DOHH2 (cell line): ENCODE measurements around the gene SMARCD3.

Experiments used
- H3F3A ChIP-seq: fragments of 200-600 bp; sonication (generic), shearing (Covaris generic); 2 replicates; pipeline ENCODE4 v1.6.0; 2016; ENCODE audit warnings: antibody characterized with exemption, mild to moderate bottlenecking; ENCODE audit not compliant: control insufficient read depth, insufficient read depth
- H3K27ac ChIP-seq: fragments of 200-600 bp; sonication (generic); 2 replicates; pipeline ENCODE4 v1.5.1; 2014; ENCODE audit warnings: low read depth, mild to moderate bottlenecking, low read length, moderate library complexity
- H3K27me3 ChIP-seq: fragments of 200-600 bp; sonication (generic); 2 replicates; pipeline ENCODE4 v1.6.1; 2014; ENCODE audit warnings: mild to moderate bottlenecking, low read length, mixed read lengths; ENCODE audit not compliant: control insufficient read depth
- H3K36me3 ChIP-seq: fragments of 200-600 bp; sonication (generic); 2 replicates; pipeline ENCODE4 v1.6.1; 2014; ENCODE audit warnings: mild to moderate bottlenecking, low read length, moderate library complexity, mixed read lengths; ENCODE audit not compliant: control insufficient read depth
- H3K4me1 ChIP-seq: fragments of 200-600 bp; sonication (generic); 2 replicates; pipeline ENCODE4 v1.6.1; 2014; ENCODE audit warnings: mild to moderate bottlenecking, low read length, mixed read lengths; ENCODE audit not compliant: control insufficient read depth
- H3K4me2 ChIP-seq: fragments of 200-600 bp; sonication (generic); 2 replicates; pipeline ENCODE4 v1.6.0; 2014; ENCODE audit warnings: mild to moderate bottlenecking, low read length, moderate library complexity
- H3K4me3 ChIP-seq: fragments of 200-600 bp; sonication (generic); 2 replicates; pipeline ENCODE4 v1.5.1; 2014; ENCODE audit warnings: mild to moderate bottlenecking, low read length, mixed read lengths
- H3K79me2 ChIP-seq: fragments of 200-600 bp; sonication (generic); 2 replicates; pipeline ENCODE4 v1.6.1; 2014; ENCODE audit warnings: mild to moderate bottlenecking, low read length, mixed read lengths; ENCODE audit not compliant: control insufficient read depth
- H3K9me2 ChIP-seq: fragments of 200-600 bp; sonication (generic); replicated peaks from 2 replicates; pipeline ENCODE4 v1.6.1; 2014; ENCODE audit warnings: mild to moderate bottlenecking, low read length, mixed read lengths; ENCODE audit not compliant: control insufficient read depth
- H3K9me3 ChIP-seq: fragments of 200-600 bp; sonication (generic); 2 replicates; pipeline ENCODE4 v1.6.1; 2014; ENCODE audit warnings: antibody characterized with exemption, low read length, mixed read lengths; ENCODE audit not compliant: control insufficient read depth, insufficient read depth
- H4K20me1 ChIP-seq: fragments of 200-600 bp; sonication (generic); 2 replicates; pipeline ENCODE4 v1.6.0; 2014; ENCODE audit warnings: low read depth, mild to moderate bottlenecking, antibody characterized with exemption, low read length, moderate library complexity; ENCODE audit not compliant: control insufficient read depth, insufficient read depth
- CTCF ChIP-seq: fragments of 200-600 bp; sonication (generic); IDR thresholded peaks from one replicate; pipeline ENCODE4 v1.5.1; 2014; ENCODE audit warnings: antibody characterized with exemption, mild to moderate bottlenecking, low read depth, low read length; ENCODE audit not compliant: poor library complexity, severe bottlenecking
- EZH2phosphoT487 ChIP-seq: fragments of 200-600 bp; sonication (generic); IDR thresholded peaks from 2 replicates; pipeline ENCODE4 v1.6.1; 2017; ENCODE audit warnings: borderline replicate concordance, mild to moderate bottlenecking, antibody characterized with exemption, low read length, moderate library complexity, mixed read lengths

Gene SMARCD3

GRCh38 chr7:151272877-151273276 lies 24.4 kb upstream of the SMARCD3 start:
- TF ChIP-seq CTCF (no peak), EZH2phosphoT487 (no peak)
- Histone ChIP-seq H3K9me3 (no peaks in the 10 kb centered on the region), H3K27ac (no peak overlapping the region)

GRCh38 chr7:151272405-151272804 lies 23.9 kb upstream of the SMARCD3 start:
- no peak overlapping the region for H3K4me2 ChIP-seq
- no peaks in the 10 kb centered on the region for H3K79me2 ChIP-seq
- H3K4me3 ChIP-seq, result no peak overlapping the region
- peaks cover 3% of the 10 kb centered on the region; the same call in 1 of the 2 replicates for H3K4me1 ChIP-seq
- no peak for TF ChIP-seq EZH2phosphoT487
- TF ChIP-seq CTCF, result no peak
- H3K36me3 ChIP-seq, result no peaks in the 10 kb centered on the region
- no peaks in the 10 kb centered on the region for H3F3A ChIP-seq
- no peaks in the 10 kb centered on the region for H3K9me3 ChIP-seq
- H3K27me3 ChIP-seq, result peaks cover 21% of the 10 kb centered on the region
- no peak overlapping the region for H3K27ac ChIP-seq
- H3K9me2 ChIP-seq, result no peaks in the 10 kb centered on the region
- H4K20me1 ChIP-seq, result no peaks in the 10 kb centered on the region

More at GRCh38 chr7:151272877-151273276, 24.4 kb upstream of the SMARCD3 start:
- Histone ChIP-seq H3K79me2 (no peaks in the 10 kb centered on the region), H3K4me1 (peaks cover 3% of the 10 kb centered on the region; the same call in 1 of the 2 replicates), H3F3A (no peaks in the 10 kb centered on the region), H3K9me2 (no peaks in the 10 kb centered on the region), H3K27me3 (peaks cover 24% of the 10 kb centered on the region), H3K4me2 (no peak overlapping the region), H4K20me1 (no peaks in the 10 kb centered on the region), H3K36me3 (no peaks in the 10 kb centered on the region), H3K4me3 (no peak overlapping the region)

- TF ChIP-seq EZH2phosphoT487 (no peak), CTCF (no peak)
- H3K4me1 ChIP-seq, result no peaks in the 10 kb centered on the region; the same call in 1 of the 2 replicates
- no peaks in the 10 kb centered on the region for H3K36me3 ChIP-seq
- no peak overlapping the region for H3K27ac ChIP-seq
- H3K9me2 ChIP-seq, result no peaks in the 10 kb centered on the region
- H3K27me3 ChIP-seq, result peaks cover 23% of the 10 kb centered on the region
- H3K4me3 ChIP-seq, result no peak overlapping the region
- no peaks in the 10 kb centered on the region for H3K9me3 ChIP-seq
- H4K20me1 ChIP-seq, result no peaks in the 10 kb centered on the region
- no peaks in the 10 kb centered on the region for H3F3A ChIP-seq
- no peak overlapping the region for H3K4me2 ChIP-seq
- no peaks in the 10 kb centered on the region for H3K79me2 ChIP-seq
Measured at GRCh38 chr7:151271699-151272355, 23.3 kb upstream of the SMARCD3 start.
